Epithelial cell of umbilical artery (primary cell): ENCODE results near the gene TET2. TPM values are rescaled to one million over a fixed set of nuclear protein-coding genes. Genes with fewer than 3 reads are reported as not detected.

Source experiments
- total RNA-seq: library from RNA; depleted of rRNA; stranded (reverse); fragments of >200 nt; gene quantifications from 2 replicates; pipeline ENCODE4 v1.2.3, GENCODE V29; 2014

The TET2 gene
- total RNA-seq, result 4.9 and 6.7 TPM in 2 replicates

DNA sequence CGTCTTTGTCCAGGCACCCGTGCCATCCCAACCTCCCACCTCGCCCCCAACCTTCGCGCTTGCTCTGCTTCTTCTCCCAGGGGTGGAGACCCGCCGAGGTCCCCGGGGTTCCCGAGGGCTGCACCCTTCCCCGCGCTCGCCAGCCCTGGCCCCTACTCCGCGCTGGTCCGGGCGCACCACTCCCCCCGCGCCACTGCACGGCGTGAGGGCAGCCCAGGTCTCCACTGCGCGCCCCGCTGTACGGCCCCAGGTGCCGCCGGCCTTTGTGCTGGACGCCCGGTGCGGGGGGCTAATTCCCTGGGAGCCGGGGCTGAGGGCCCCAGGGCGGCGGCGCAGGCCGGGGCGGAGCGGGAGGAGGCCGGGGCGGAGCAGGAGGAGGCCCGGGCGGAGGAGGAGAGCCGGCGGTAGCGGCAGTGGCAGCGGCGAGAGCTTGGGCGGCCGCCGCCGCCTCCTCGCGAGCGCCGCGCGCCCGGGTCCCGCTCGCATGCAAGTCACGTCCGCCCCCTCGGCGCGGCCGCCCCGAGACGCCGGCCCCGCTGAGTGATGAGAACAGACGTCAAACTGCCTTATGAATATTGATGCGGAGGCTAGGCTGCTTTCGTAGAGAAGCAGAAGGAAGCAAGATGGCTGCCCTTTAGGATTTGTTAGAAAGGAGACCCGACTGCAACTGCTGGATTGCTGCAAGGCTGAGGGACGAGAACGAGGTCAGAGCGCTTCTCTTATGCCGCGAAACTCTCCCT is at the start of gene TET2:
Gene TET2, plus strand, starts transcription at position 601 of the 740 bp plus-strand sequence. CDS start 87,067 bp downstream, outside the sequence.

